Measurements from ENCODE around the gene ZBP1.

- TF ChIP-seq RAD21 (IDR thresholded peaks at IDR 0.05; ENCODE audit: low read depth) = no peak
- no peak for TF ChIP-seq MAX (IDR thresholded peaks at IDR 0.05)
Observed at GRCh38 chr20:57657535-57658446, 37.6 kb upstream of the ZBP1 start.
